Loucy (cell line): ENCODE data around the gene ATP5MG.

Source experiments
- CTCF ChIP-seq: fragments of 200-600 bp; sonication (generic); conservative IDR thresholded peaks from 2 replicates; pipeline ENCODE4 v1.5.1; 2014; ENCODE audit warnings: mild to moderate bottlenecking, antibody characterized with exemption, low read length
- EZH2phosphoT487 ChIP-seq: fragments of 200-600 bp; IDR thresholded peaks from 2 replicates; pipeline ENCODE4 v1.6.1; 2018; ENCODE audit warnings: antibody characterized with exemption, mild to moderate bottlenecking, moderate library complexity, borderline replicate concordance

GRCh38 chr11:118373871-118374270 is 27.5 kb upstream of the ATP5MG start:
- TF ChIP-seq CTCF (no peak), EZH2phosphoT487 (no peak)
